HG03097 (cell line): ENCODE measurements around the gene CDH22.

Experiments used
- ATAC-seq: cut with Tn5 transposase; IDR thresholded peaks from one replicate; pipeline ENCODE4 v1.9.1; 2021; ENCODE audit not compliant: unreplicated experiment, low FRiP score

The CDH22 gene

GRCh38 chr20:46324379-46324778, 16.1 kb upstream of the CDH22 start:
- ATAC-seq = no peak

DNA sequence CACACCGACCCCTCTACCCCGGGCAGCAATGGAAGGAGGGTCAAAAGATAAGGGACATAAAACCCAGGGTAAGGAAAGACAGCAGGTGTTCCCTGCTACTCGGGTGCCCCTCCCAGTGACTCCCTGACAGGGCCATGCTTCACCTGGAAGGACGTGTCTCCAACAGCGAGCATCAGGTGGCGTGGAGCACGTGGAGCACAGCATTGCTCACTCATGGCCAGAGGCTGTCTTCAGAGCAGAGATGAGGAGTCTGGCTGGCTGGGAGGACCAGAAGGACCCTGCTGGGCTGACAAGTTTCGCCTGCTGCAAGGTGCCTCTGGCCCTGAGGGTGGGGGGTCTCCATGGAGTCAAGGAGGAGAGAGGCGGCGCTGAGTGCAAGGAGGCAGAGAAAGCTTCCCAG, 15.3 kb upstream of the CDH22 start:
- no peak for ATAC-seq

- ATAC-seq = no peak
Observed at GRCh38 chr20:46322641-46323040, 14.3 kb upstream of the CDH22 start.

DNA sequence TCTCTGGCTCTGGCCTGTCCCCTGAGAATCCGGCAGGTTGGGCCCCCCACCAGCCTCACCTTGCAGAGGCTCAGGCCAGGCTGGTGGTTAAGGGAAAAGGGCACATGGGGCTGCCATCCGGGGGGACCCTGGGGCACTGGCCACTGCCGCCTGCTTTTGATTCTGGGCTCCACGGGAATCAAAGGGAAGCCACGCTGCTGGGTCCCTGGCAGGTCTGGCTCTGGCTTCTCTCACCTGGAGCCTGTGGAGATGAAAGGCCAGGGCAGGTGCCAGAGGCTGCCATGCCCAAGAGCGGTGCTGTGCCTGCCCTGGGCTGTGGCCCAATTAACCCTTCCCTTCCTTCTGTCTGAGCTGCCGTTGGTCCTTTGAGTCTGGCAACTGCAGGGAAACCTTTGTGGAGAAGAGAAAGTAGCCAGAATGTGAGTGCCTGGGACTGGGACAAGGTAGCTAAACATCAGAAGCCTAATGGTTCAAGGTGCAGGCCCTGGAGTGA, 9.4 kb upstream of the CDH22 start:
- no peak for ATAC-seq

DNA sequence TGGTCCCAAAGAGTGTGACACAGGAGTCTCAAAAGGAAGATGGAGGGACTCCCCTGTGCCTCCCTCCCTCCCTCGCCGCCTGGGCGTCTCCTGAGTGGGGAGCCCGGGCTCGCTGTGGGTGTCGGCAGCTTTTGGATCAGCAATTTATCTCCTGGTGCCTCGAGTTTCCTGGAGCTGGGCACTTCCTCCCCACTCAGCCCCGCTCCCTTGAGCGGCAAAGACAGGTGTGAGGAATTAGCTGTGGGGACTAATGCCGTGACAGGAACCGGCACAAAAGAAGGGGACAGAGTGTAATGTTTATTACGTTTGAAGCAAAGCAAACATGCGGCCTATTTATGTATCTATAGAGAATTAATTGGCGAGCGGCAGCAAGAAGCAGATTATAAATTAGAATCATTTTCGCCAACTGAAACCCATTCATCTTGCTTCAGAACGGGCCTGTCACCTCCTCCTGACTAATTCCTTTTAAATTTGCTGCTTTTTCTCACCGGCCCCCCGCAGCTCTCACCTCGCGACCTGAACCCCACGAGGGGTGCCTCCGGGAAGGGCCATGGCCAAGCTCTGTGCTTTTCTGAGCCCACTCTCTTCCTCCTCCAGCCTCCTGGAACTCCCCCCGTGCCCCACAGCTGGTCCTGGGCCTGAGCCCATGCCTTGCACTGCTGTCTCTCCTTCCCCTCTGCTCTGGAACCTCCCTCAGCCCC, 8.8 kb upstream of the CDH22 start:
- ATAC-seq = no peak

- ATAC-seq = no peak
Observed at GRCh38 chr20:46315311-46315710, 7.0 kb upstream of the CDH22 start.

- no peak for ATAC-seq
Observed at GRCh38 chr20:46312945-46313861, 4.9 kb upstream of the CDH22 start.

DNA sequence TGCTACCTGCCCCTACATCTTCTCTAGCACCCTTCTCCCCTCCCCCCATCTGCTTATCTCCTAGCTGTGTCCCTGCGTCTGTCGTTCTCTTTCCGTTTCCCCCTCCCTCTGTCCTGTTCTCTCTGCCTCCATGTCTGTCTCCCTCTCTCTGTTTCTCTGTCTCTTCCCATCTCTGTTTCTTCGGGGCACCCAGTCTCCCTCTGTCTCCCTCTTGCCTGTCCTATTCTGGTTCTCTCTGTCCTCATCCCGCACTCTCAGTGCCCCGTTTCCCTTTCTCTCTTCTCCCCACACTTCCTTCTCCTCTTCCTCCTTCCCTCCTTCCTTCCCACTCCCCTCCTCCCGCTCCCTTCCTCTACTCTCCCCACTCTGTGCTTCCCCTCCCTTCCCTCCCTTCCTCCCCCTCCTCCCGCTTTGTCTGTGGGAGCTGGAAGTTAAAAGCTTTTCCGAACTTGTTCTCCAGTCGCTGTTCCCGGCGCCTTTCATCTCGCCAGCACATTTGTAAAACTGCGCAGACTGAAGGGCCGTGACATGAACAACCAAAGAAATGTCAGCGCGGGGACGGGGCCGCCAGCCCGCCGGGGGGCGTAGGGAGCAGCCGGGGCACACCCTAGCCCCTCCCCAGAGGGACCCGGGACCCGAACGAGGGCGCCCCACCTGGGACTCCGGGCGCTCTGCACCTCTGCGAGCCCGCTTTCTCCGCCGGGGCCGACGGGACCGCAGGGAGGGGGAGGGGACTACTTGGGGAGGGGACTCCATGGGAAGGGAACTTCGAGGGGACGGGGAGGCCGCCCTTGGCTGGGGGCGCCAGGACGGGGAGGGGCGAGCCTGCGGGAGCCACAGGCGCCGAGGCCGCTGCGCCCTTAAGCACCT, 4.0 kb upstream of the CDH22 start:
- no peak for ATAC-seq

DNA sequence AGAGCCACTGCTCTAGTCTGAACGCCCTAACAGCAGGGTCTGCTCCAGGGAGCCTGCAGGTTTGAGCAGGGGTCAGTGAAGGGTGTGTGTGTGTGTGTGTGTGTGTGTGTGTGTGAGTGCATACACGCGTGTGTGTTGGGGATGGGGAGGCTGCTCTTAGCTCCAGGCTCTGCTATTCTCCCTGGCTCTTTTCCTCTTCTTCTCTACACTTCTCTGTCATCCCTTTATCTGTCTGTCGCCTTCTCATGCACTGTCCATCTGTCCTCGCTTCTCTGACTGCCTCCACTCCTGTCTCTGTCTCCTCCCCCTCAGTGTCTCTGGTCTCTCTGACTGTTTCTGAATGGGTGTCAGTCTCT, 3.4 kb upstream of the CDH22 start:
- no peak for ATAC-seq

DNA sequence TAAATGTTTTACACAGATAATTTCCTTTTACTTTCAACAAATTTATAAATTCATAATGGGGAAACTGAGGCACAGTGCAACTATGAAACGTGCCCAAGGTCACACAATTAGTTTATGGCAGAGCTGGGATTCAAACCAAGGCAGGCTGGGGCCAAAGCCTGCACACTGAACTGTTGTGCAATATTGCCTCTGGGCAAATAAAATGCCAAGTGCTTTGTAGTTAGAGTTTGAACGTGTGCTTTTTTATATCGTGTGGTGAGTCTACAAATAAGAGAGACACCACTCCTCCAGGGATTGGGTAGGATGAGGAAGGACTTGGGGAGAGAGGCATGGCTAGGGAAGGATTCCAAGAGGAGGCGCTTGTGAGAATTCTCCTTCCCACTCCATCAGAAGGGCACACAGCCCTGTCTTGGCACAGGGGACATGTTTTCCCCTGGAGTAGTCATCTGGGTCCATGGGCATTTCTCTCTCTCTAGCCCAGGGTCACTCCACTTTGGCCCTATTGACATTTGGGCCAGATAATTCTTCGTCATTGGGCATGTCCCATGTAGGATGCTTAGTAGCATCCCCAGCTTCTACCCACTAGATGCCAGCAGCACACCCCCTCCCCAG, 2.8 kb upstream of the CDH22 start:
- no peak for ATAC-seq

DNA sequence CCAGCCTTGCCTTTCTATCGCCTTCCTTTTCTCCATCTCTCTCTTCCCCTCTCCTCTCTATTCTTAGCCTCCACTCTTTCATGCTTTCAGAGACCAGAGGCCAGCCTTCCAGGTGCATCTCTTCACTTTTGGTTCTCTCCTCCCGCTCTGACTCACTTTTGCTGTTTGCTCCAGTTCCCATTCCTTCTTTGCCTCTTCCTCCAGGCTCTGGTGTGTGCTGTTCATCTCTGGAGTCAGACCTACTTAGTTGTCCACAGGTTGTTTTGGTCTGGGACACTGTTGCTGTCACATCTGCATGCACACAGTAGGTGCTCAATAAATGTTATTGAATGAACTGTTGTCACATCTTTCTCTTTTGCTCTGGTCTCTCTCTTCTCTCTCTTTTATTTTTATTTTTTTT, 1.6 kb upstream of the CDH22 start:
- no peak for ATAC-seq

DNA sequence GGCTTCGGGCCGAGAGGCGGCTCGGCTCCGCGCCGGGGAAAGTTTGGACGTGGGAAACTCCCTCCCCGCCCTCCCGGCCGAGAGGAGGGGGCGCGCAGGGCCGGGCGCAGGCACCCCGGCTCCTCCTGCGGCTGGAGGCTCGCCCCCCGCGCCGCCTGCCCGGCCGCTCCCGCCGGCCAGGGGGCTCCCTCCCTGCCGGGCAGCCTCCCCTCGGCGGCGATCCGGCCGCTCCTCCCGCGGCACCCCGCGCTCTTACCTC, 370 bp downstream of the CDH22 start:
- ATAC-seq = no peak

GRCh38 chr20:46307139-46307998, 929 bp downstream of the CDH22 start:
- ATAC-seq = no peak

DNA sequence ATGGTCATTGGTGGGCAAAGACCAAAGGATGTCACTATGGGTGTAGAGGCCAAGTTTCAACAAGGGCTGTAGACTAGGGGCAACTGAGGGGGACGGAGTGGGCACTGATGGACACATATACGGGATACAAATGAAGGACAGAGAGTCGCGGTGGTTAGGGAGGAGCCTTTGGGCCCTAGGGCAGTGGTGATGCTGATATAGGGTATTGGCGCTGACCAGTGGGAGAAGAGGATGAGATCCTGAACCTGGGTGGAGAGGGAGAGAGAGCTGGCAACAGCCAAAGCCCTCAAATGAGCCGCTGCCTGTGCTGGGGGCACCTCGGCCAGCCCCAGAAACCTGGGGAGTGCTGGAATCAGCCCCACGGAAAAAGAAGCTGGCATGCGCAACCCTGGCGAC, 1.6 kb downstream of the CDH22 start:
- no peak for ATAC-seq

DNA sequence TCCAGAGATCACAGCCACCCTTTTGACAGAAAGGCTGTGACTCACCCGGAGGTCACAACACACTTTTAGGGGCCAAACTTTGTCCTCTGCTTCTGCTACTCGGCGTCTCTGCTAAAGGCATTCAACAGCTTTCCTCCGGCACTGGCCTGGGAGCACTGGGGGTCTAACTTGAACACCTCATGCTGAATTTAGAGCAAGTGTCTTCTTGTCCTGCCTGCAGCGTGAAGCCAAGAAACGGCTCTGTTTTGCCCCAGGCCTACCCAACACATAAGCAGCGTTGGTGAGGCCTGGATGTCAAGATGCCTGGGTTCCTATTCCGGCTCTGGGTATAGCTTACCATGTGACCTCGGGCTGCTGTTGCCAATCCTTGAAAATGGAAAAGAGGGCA, 2.3 kb downstream of the CDH22 start:
- ATAC-seq = no peak

GRCh38 chr20:46305331-46305972, 2.8 kb downstream of the CDH22 start:
- ATAC-seq = no peak

GRCh38 chr20:46304852-46305251, 3.4 kb downstream of the CDH22 start:
- ATAC-seq = no peak

GRCh38 chr20:46304361-46304760, 3.9 kb downstream of the CDH22 start:
- no peak for ATAC-seq

DNA sequence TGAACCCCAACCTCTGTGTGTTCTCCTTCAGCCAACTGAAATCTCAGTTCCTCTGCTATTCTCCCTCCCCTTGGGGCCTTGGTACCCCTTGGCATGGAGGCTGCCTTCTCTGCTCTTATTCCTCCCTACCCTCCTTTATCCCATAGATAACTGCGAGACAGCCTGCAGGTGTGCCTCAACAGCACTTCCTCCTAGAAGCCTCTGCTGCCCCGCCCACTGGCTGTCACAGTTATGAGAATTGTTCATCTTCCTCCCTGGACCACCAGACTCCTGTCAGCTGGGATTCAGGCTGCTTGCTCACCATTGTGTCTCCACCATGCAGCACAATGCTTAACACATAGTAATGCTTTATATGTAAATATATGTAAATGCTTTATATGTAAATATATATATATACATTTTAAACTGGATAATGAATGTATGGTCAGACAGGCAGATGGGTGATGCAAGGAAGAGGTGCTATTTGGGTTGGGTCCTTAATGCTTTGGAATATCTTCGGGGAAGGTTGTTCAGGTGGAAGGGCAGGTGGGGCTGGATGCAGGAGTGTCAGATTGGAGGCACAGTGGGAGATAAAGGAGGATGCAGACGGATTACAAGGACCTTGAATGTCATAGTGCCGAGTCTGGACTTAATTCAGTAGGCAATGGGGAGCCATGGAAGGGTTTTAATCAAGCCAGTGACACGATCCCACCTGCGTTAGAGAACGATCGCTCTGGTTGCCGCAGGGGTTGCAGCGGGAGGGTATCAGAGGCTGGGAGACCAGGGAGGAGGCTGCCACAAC, 4.9 kb downstream of the CDH22 start:
- ATAC-seq = no peak
